Measurements from ENCODE around the gene CYP4A22.
A peak's percentile ranks its signal among the peaks of the same experiment; 100 is the strongest.
"Not testable (repeated sequence)": the region's sequence is repeated elsewhere in the genome, so short reads cannot be mapped to it uniquely, and the experiment has no call there.

The CYP4A22 gene, protein sequence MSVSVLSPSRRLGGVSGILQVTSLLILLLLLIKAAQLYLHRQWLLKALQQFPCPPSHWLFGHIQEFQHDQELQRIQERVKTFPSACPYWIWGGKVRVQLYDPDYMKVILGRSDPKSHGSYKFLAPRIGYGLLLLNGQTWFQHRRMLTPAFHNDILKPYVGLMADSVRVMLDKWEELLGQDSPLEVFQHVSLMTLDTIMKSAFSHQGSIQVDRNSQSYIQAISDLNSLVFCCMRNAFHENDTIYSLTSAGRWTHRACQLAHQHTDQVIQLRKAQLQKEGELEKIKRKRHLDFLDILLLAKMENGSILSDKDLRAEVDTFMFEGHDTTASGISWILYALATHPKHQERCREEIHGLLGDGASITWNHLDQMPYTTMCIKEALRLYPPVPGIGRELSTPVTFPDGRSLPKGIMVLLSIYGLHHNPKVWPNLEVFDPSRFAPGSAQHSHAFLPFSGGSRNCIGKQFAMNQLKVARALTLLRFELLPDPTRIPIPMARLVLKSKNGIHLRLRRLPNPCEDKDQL

DNA sequence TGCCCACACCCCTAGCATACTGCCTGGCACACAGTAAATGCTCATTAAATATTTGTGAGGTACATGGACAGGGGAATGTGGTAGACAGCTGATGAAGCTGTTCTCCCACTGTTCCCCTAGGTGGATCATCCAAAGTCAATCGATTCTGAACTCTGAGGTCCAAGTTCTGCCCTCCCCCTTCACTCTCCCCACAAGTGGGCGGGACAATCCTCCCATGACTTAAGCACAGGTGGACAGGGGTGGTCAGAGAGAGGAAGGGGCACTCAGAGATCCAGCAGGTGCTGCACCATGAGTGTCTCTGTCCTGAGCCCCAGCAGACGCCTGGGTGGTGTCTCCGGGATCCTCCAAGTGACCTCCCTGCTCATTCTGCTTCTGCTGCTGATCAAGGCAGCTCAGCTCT lies at the start of gene CYP4A22:
CYP4A22 (plus strand) TSS at position 244 of the 400 bp plus-strand sequence; CDS start at position 289, 45 bp downstream.
- DNase-seq (ENCODE audit: low read depth, low spot score), result no peak

DNA sequence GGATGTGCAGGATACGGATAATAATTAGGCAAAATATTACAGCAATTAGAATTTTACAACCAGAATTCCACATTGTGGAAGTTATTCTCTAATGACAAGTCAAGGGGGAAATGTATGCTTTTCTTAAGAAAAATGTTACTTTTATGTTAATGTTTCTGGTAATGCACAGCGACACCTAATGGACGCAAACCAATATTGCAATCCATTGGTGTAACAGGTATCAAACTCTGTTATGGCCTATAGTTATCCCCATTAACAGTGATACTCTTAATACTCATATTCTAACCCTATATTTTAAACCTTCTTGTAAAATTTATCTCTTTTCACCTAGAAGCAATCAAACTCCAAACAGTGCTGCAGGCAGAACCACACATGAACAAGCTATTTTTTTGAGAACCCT lies 47.9 kb upstream of the CYP4A22 start:
- DNase-seq (ENCODE audit: low read depth, low spot score), result not testable (repeated sequence)

DNA sequence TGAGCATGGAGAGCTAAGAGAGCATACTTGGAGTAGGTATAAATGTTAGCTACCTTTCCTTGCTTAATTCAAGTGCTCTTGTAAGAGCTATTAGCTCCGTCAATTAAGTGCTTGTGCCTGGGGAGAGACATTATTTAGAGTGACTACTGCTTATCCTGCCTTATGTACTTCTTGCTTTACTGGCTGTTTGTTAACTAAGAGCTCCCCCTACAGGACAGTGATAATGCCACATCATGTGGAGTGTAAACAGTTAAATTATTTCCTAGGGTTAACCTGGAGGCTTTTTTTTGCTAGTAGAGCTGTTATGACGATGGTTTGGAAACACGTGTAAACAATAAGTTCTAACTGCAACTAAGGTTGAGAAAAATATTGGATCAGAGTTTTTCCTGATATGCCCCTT lies 45.8 kb upstream of the CYP4A22 start:
- not testable (repeated sequence) for DNase-seq (ENCODE audit: low read depth, low spot score)

DNA sequence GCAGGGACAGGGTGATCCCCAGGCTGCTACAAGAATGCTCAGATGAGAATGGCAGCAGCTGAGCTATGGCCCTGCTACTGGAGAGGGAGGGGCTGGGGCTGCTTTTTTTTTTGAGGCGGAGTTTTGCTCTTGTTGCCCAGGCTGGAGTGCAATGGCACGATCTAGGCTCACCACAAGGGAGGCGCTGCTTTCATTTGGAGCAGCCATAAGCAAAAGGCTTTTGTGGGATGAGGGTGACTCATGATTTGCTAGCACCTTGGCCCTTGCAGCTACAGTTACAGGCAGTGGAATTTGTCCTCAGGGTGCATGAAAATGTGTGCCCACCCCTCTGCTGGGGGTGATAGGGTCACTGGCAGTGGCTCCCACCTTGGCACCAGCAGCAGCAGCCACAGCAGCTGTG lies 32.4 kb upstream of the CYP4A22 start:
- peak; percentile 23 for DNase-seq (ENCODE audit: low read depth, low spot score)

DNA sequence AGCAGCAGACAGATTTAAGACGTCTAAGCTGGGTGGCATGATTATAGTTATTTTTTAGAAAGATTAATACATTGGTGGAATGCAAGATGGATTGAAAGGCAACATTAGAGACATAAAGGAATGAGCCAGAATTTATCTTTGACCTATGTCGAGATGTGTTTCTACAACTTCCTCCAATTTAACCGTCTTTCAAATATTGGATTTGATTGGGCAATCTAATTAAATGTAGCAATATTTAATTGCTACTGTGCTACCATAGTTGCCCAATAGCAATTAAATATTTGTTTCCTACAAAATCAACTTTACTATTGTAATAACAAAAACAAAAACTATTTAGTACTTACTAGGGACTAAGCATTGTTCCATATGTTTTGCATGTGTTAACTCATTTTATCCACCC lies 30.4 kb upstream of the CYP4A22 start:
- no peak for DNase-seq (ENCODE audit: low read depth, low spot score)

DNA sequence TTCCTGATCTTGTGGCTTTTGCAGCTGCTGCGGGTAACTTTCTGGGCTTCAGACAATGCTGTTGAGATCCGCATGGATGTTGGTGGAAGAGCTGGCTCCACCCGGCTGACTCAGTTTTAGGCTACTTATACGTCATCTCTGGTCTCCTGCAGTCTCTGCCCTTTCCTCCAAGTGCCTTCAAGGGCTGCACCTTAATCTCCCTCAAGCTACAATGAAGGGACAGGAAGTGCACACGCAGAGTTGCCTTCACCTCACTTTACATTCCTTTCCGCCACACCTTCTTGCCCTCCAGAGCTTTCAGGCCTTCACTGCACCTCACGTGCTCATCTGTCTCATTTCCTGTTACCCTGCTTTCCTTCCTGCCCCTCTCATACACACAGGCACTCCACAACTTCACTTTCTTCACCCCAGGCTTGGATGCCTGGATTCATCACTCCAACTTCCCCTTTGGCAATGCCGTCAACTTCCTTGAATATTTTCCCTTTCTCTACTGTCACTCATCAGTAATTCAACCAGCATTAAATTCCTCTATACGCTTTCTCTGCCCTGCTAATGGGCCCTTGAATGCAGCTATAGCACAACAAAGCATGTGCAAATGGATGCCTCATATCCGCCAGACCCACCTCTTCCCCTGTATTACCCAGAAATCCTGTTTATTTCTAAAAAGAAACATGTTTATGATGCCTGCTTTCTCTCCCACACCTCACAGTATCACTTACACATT lies 29.2 kb upstream of the CYP4A22 start:
- DNase-seq (ENCODE audit: low read depth, low spot score), result peak; percentile 57

DNA sequence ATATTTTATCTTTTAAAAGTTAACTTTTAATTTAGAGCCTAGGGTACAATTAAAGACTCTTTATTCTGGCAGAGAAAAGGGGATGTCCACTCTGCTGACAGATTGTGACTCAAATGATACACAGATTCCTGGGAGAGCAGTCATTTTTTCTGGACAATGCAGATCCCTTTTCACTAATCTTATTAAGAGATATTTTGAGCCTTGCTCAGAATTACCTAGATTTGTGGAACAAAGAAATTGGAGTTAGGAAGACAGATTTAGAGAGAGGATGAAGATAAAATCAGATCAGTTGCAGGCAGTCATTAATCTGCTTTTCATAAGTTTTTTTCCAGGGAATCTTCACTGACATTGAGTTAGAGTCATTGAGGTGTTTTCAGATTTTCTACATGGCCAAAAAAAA lies 27.8 kb upstream of the CYP4A22 start:
- not testable (repeated sequence) for DNase-seq (ENCODE audit: low read depth, low spot score)

DNA sequence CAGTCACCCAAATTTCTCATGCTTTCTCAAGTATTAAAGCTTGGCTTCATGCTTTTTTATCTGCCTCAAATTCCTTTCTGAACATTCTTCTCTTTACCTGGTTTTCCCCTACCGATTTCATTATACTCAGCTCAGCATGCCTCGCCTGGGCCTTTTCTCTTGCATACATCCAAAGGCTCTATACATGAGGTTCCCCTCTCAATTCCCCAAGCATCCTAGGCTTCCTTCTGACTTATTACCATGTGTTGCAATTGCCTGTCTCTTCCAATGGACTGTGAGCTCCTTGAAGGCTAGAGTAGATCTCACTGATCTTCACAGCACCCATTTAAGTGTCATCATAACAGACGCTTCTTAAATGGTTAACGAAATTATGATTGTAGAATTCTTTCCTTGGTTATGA lies 24.1 kb upstream of the CYP4A22 start:
- DNase-seq (ENCODE audit: low read depth, low spot score), result no peak

DNA sequence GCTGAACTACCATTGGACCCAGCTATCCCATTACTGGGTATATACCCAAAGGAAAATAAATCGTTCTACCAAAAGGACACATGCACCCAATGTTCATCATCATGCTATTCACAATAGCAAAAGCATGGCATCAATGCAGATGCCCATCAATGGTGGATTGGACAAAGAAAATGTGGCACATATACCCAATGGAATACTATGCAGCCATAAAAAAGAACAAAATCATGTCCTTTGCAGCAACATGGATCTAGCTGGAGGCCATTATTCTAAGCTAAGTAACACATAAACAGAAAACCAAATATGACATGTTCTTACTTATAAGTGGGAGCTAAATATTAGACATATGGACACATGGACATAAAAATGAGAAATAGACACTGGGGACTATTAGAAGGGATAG lies 16.2 kb upstream of the CYP4A22 start:
- DNase-seq (ENCODE audit: low read depth, low spot score), result not testable (repeated sequence)

DNA sequence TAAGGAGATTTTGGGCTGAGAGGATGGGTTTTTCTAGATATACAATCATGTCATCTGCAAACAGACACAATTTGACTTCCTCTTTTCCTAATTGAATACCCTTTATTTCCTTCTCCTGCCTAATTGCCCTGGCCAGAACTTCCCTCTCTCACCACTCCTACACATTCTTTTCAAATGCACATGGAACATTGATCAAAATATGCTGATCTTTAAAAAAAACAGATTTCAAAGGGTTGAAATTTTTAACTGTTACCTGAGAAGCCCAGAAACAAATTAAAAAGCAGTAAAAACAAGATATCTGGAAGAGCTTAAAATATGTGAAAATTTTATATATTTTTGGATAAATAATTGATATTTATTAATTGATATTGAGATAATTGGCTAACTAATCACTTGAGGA lies 12.4 kb upstream of the CYP4A22 start:
- not testable (repeated sequence) for DNase-seq (ENCODE audit: low read depth, low spot score)

DNA sequence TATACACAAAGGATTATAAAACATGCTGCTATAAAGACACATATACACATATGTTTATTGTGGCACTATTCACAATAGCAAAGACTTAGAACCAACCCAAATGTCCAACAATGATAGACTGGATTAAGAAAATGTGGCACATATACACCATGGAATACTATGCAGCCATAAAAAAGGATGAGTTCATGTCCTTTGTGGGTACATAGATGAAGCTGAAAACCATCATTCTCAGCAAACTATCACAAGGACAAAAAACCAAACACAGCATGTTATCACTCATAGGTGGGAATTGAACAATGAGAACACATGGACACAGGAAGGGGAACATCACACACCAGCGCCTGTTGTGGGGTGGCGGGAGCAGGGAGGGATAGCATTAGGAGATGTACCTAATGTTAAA lies 10.2 kb upstream of the CYP4A22 start:
- DNase-seq (ENCODE audit: low read depth, low spot score), result not testable (repeated sequence)

DNA sequence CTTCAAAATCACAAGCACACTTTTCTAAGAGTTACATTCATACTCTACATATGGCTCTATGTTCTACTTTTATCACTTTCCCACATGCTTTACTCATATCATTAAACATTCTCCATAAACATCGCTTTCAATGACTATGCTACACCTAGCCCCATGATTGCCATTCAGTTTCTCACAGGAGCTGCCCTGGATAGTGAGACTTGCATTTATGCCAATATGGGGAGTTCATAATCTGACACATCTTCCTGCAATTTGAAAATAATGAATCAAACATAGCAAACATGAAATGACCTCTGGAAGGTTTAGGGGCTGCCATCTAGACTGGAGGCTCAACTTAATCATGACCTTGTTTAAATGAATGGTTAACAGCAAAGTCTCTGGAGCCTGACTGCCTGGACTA lies 9.0 kb upstream of the CYP4A22 start:
- DNase-seq (ENCODE audit: low read depth, low spot score), result no peak

DNA sequence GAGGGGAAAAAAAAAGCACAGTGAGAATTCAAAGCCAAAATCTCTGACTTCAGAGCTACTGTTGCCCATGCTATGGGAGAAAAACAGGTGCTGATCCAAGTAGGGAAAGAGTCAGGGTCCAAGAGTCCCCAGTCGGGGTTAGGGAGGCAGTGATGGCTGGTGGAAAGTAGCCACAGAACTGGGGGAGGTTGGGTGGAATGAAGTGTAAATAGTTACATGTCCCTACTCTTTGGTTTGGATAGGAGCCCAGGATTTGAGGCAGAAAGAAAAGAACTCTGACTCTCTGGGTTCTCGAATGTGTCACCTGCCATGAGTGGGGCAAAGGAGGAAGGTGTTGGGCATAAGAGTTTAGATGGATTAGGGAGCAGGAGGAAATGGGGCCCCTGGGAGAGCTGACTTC lies 8.4 kb upstream of the CYP4A22 start:
- not testable (repeated sequence) for DNase-seq (ENCODE audit: low read depth, low spot score)

DNA sequence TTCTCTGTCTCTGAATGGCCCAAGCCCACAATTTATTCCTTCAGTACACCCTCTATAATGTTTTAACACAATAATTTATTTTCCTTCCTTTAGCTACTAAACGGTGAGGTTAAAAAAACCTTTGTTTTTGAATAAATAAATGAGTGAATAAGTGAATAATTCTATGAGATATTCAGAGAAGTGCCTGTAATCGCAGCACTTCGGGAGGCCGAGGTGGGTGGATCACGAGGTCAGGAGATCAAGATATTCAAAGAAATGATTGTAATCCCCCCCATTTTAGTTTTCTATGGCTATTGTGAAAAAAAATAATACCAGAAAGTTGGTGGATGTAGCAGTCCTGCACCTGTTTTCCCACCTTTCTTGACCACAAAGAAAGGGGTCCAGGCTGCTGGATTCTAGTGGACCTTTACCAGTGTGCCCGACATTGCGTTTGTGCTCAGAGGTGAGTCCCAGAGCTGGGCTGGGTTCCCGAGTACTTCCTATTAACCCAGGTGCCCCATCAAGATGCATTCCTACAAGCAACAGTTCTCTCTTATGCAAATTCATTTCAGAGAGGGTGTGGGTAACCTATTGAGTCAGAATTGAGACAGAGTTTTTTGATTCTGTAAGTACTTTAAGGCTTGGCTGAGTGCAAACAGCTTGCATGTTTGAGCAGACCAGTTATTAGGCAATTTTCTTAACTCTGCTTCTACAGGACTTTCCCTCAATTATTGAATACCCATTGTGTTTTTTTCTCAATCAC lies 7.6 kb upstream of the CYP4A22 start:
- not testable (repeated sequence) for DNase-seq (ENCODE audit: low read depth, low spot score)

DNA sequence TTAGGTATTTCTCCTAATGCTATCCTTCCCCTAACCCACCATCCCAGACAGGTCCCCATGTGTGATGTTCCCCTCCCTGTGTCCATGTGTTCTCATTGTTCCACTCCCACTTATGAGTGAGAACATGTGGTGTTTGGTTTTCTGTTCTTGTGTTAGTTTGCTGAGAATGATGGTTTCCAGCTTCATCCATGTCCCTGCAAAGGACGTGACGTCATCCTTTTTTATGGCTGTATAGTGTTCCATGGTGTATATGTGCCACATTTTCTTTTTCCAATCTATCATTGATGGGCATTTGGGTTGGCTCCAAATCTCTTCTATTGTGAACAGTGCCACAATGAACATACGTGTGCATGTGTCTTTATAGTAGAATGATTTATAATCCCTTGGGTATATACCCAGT lies 4.6 kb upstream of the CYP4A22 start:
- DNase-seq (ENCODE audit: low read depth, low spot score), result not testable (repeated sequence)

DNA sequence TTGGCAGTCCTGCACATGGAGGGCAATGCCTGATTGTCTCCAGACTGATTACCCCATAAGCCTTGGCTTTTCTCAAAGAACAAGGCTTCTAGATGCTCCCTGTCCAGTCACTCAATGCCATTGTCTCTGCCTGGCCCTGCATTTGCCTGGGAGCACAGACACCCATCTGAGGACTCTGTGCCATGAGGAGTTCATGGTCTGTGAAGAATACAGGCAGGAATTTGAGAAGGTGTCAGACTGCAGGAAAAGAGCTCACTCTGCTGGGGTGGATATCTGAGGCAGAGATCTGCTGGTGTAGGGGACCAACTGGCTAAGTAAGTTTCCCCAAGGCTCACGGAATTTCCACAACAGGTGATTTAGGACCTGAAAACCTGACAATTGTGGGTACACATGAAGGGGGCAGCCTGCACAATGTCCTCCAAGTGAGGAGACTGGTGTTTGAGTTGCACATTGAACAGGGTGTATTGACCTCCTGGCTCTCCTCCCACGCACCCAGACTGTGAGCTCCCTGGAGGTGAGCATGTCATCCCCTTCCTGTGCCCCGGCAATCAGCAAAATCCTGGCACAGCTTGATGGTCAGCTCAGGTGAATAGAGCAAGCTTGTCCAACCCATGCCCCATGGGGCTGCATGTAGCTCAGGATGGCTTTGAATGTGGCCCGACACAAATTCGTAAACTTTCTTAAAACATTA lies 829 bp downstream of the CYP4A22 start:
- DNase-seq (ENCODE audit: low read depth, low spot score), result no peak

DNA sequence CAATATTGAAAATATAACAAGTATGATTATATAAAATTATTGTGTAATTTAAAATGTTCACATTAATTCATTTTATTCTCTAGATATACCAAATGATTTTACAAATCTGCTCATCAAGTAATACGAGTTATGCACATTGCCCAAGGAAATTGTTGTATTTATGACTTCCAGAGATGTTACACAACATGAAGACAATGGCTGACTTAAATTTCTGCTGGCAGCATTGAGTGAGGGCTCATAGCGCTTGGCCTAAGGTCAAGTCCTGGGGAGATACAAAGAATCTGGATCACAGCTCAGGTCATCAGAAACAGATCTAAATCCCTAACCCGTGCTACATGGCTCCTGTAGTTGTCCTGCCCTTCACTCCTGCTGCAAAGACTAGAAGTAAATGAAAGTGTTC lies 3.1 kb downstream of the CYP4A22 start:
- not testable (repeated sequence) for DNase-seq (ENCODE audit: low read depth, low spot score)

DNA sequence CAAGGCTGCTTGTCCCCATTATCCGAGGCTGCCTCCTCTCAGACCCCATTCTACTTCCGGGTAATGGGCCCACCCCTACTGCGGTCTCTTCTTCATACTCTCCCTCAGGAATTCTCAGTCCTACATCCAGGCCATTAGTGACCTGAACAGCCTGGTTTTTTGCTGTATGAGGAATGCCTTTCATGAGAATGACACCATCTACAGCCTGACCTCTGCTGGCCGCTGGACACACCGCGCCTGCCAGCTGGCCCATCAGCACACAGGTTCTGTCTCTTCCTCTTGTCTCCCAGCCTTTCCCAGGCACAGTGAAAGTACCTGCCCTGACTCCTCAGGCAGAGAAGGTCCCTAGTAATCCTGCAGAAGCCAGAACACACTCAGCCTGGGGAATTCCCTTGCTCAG lies 6.4 kb downstream of the CYP4A22 start:
- peak; percentile 70 for DNase-seq (ENCODE audit: low read depth, low spot score)

DNA sequence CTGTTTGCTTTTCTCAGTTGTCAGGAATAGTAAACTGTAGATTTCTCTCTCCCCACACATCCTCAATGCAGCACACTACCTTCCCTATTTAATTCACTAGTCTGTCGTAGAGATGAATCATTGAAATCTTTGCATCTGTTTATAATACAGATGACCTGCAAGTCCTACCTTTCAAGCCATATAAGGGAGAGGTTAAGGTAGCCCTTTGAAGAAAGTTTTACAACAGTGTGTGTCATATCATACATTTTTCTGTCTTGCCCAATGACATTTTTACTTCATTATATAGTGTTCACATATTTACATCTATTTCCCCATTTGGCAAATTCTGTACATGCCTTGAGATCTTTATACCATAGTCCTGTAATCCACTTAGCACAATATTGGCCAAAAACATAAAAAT lies 9.3 kb downstream of the CYP4A22 start:
- DNase-seq (ENCODE audit: low read depth, low spot score), result not testable (repeated sequence)

DNA sequence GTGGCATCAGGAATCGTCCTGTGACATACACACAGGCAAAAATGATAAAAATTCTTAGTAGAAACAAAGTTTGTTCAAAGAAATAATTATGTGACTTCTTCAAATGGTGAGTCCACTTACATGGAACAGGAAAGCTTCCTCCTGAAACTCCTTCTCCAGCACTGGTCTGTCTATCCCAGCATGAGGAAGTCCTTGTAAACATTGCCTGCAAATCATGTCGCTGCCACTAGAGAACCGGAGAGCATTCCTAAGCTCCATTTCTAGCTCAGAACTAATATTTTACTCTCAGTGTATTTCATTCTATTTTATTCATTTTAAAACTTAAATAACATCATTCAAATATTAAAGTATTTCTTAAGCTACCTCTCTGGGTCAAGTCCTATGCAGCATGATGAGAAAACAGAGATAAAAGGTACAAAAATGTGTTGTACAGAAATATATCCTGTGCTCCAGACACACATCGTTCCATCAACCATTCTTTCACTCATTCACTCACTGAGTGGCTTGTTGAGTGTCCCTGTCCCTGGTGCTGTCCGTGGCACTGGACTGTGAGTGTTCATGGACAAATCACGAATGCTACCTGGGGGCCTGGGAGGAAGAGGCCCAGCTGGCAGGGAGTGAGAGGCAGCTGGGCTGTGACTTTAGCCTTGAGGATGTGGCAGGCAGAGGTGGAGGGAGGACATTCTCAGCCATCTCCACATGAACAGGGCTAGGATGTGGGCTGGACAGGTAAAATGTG lies 10.0 kb downstream of the CYP4A22 start:
- no peak for DNase-seq (ENCODE audit: low read depth, low spot score)

DNA sequence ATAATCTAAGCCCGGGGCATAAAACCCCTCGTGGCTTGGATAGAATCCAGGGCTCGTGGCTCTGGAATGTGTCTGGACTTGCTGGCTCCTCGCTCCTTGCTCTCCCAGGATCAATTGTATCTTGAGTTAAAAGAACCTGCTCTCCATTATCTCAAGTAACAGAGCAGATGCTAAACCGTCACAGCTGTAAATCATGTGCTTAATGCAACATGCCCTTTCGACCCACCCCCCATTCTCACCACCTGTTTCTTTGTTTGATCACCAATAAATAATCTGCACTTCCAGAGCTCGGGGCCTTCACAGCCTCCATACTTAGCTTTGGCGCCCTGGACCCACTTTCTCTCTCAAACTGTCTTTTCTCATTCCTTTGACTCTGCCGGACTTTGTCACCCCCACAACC lies 11.9 kb downstream of the CYP4A22 start:
- peak; percentile 33 for DNase-seq (ENCODE audit: low read depth, low spot score)

All from ELF-1 (cell line).